ENCODE data around the gene HS3ST6. TPM values are rescaled to one million over a fixed set of nuclear protein-coding genes. Genes with fewer than 3 reads are reported as not detected.

The HS3ST6 gene
- total RNA-seq, 1 donor from 2014 or later = not detected

GRCh38 chr16:1961651-1962067, 43.4 kb upstream of the HS3ST6 start:
- Mint-ChIP-seq H3K4me1 (peaks cover 34% of the 10 kb centered on the region), H3K4me3 (peak overlapping the region; percentile 75), H3K27ac (no peak overlapping the region), H3K9me3 (no peaks in the 10 kb centered on the region), H3K27me3 (ENCODE audit: insufficient read depth, low read depth) (no peaks in the 10 kb centered on the region), H3K36me3 (peaks cover 12% of the 10 kb centered on the region)
- no peak overlapping the region for H2AFZ ChIP-seq (replicated peaks)
- no peaks in the 10 kb centered on the region for H3K9me3 ChIP-seq (ENCODE audit: low read depth)
- no peak overlapping the region for H3K27ac ChIP-seq
- no peak overlapping the region for H3K4me2 ChIP-seq
- peaks cover 47% of the 10 kb centered on the region for H3F3A ChIP-seq (ENCODE audit: low read depth)
- no peaks in the 10 kb centered on the region for H3K27me3 ChIP-seq
- no peak for TF ChIP-seq CTCF (IDR thresholded peaks at IDR 0.05)
- TF ChIP-seq EZH2 (IDR thresholded peaks at IDR 0.05) = no peak
- TF ChIP-seq EZH2phosphoT487 (IDR thresholded peaks at IDR 0.05) = no peak
- DNase-seq (ENCODE audit: low spot score) = no peak
- no peak overlapping the region for H3K9ac ChIP-seq
- no peak overlapping the region for H3K4me3 ChIP-seq
- no peaks in the 10 kb centered on the region for H3K36me3 ChIP-seq
- peaks cover 24% of the 10 kb centered on the region for H3K4me1 ChIP-seq
- peaks cover 44% of the 10 kb centered on the region for H4K20me1 ChIP-seq (ENCODE audit: low read depth)
- H3K79me2 ChIP-seq (ENCODE audit: low read depth) = peaks cover 52% of the 10 kb centered on the region

- no peaks in the 10 kb centered on the region for H3K9me3 ChIP-seq (ENCODE audit: low read depth)
- DNase-seq (ENCODE audit: low spot score) = peak; percentile 37
- peak overlapping the region; percentile 76 for H3K4me3 ChIP-seq
- H3K36me3 Mint-ChIP-seq = peaks cover 12% of the 10 kb centered on the region
- no peaks in the 10 kb centered on the region for H3K9me3 Mint-ChIP-seq
- H3K9ac ChIP-seq = no peak overlapping the region
- H3F3A ChIP-seq (ENCODE audit: low read depth) = peaks cover 47% of the 10 kb centered on the region
- H3K27ac Mint-ChIP-seq = no peak overlapping the region
- H3K27ac ChIP-seq = peak overlapping the region; percentile 74
- no peaks in the 10 kb centered on the region for H3K27me3 ChIP-seq
- peaks cover 24% of the 10 kb centered on the region for H3K4me1 ChIP-seq
- H4K20me1 ChIP-seq (ENCODE audit: low read depth) = peaks cover 44% of the 10 kb centered on the region
- H3K4me2 ChIP-seq = peak overlapping the region; percentile 84
- no peaks in the 10 kb centered on the region for H3K27me3 Mint-ChIP-seq (ENCODE audit: insufficient read depth, low read depth)
- H3K4me1 Mint-ChIP-seq = peaks cover 34% of the 10 kb centered on the region
- TF ChIP-seq EZH2 (IDR thresholded peaks at IDR 0.05) (no peak), CTCF (IDR thresholded peaks at IDR 0.05) (no peak), EZH2phosphoT487 (IDR thresholded peaks at IDR 0.05) (no peak)
- peak overlapping the region; percentile 96 for H3K4me3 Mint-ChIP-seq
- no peak overlapping the region for H2AFZ ChIP-seq (replicated peaks)
- peaks cover 49% of the 10 kb centered on the region for H3K79me2 ChIP-seq (ENCODE audit: low read depth)
- H3K36me3 ChIP-seq = no peaks in the 10 kb centered on the region
Observed at GRCh38 chr16:1960665-1961630, 42.7 kb upstream of the HS3ST6 start.

GRCh38 chr16:1959269-1960039, 41.2 kb upstream of the HS3ST6 start, which contains the start of gene NDUFB10:
TSS of gene NDUFB10 (plus strand) at chr16:1959538. CDS start at chr16:1959625, 87 bp downstream.
- H3F3A ChIP-seq (ENCODE audit: low read depth) = peaks cover 47% of the 10 kb centered on the region
- peak within 1 kb of the TSS; percentile 84 for H3K4me2 ChIP-seq
- peaks cover 12% of the 10 kb centered on the region for H3K36me3 Mint-ChIP-seq
- TF ChIP-seq CTCF (IDR thresholded peaks at IDR 0.05) (peak; percentile 60), EZH2phosphoT487 (IDR thresholded peaks at IDR 0.05) (no peak)
- peak; percentile 96 for DNase-seq (ENCODE audit: low spot score)
- peak within 1 kb of the TSS; percentile 76 for H3K4me3 ChIP-seq
- peak within 1 kb of the TSS; percentile 72 for H3K27ac Mint-ChIP-seq
- H3K4me1 ChIP-seq = peaks cover 19% of the 10 kb centered on the region
- H3K27me3 Mint-ChIP-seq (ENCODE audit: insufficient read depth, low read depth) = peaks cover 2% of the 10 kb centered on the region
- H3K9ac ChIP-seq = peak within 1 kb of the TSS; percentile 68
- peaks cover 30% of the 10 kb centered on the region for H3K4me1 Mint-ChIP-seq
- peak within 1 kb of the TSS; percentile 90 for H2AFZ ChIP-seq (replicated peaks)
- peaks cover 36% of the 10 kb centered on the region for H3K79me2 ChIP-seq (ENCODE audit: low read depth)
- no peaks in the 10 kb centered on the region for H3K9me3 Mint-ChIP-seq
- H3K36me3 ChIP-seq = no peaks in the 10 kb centered on the region
- no peaks in the 10 kb centered on the region for H3K27me3 ChIP-seq
- no peak within 1 kb of the TSS for H3K27ac ChIP-seq
- H3K9me3 ChIP-seq (ENCODE audit: low read depth) = no peaks in the 10 kb centered on the region
- H3K4me3 Mint-ChIP-seq = peak within 1 kb of the TSS; percentile 96
- H4K20me1 ChIP-seq (ENCODE audit: low read depth) = peaks cover 43% of the 10 kb centered on the region
